K562 (cell line): ENCODE data around the gene CALR3. TPM values are rescaled to one million over a fixed set of nuclear protein-coding genes. Genes with fewer than 3 reads are reported as not detected.

Source experiments
- ATAC-seq: fragments of 200-7000 bp; cut with Tn5 transposase; 3 replicates; pipeline ENCODE4 v1.9.1; 2020; ENCODE audit warnings: moderate library complexity
- BruUV-seq: library from RNA; stranded (reverse); fragments of 400-500 nt; replicated peaks from 2 replicates; lab custom pipeline; 2021; lab: Mats Ljungman, UMichigan
- CTCF ChIA-PET: fragments of 300-600 bp; formaldehyde crosslinking; extraction: SDS; loops from one replicate; lab custom pipeline; 2021; ENCODE audit warnings: low intra/inter-chr PET ratio; lab: Yijun Ruan, JAX
- POLR2A ChIA-PET: fragments of 300-600, 350-650 bp; sonication (Branson Sonifier 250); formaldehyde crosslinking; extraction: SDS; loops from one replicate; lab custom pipeline; 2021; ENCODE audit warnings: antibody characterized with exemption, inconsistent platforms; lab: Yijun Ruan, JAX
- DNase-seq, 4 experiments: peaks; one replicate each; pipeline versions ENCODE4 v3.0.0 to v3.0.0-alpha.2; 2011 to 2018; ENCODE audit warnings: low spot score in 3 of 4, mixed read lengths in 3 of 4; ENCODE audit errors: extremely low read depth in 1 of 4
- FAIRE-seq: peaks from 2 replicates; lab custom pipeline; 2011; peaks lifted over from hg19 to GRCh38; lab: Jason Lieb, UNC
- H2AFZ ChIP-seq: 2 replicates; pipeline ENCODE4 v1.6.0; 2011; ENCODE audit warnings: low read depth, low read length, control low read depth, inconsistent platforms
- H3K27ac ChIP-seq: fragments of 200-600 bp; 3 replicates; pipeline ENCODE4 v1.8.0; 2011; ENCODE audit warnings: low read depth, mild to moderate bottlenecking, control low read depth, inconsistent platforms, low read length, moderate library complexity, mixed read lengths; ENCODE audit errors: extremely low read depth
- H3K27me3 ChIP-seq, 2 experiments: fragments of 300-600 bp in 1 of 2; 2 replicates in 1 of 2; 3 replicates in 1 of 2; pipeline versions ENCODE4 v1.6.0 to v1.8.0; 2011; ENCODE audit warnings: inconsistent platforms in 2 of 2, low read length in 2 of 2, mild to moderate bottlenecking in 1 of 2, mixed read lengths in 1 of 2, moderate library complexity in 1 of 2; ENCODE audit not compliant: control insufficient read depth in 2 of 2, insufficient read depth in 2 of 2
- H3K36me3 ChIP-seq: fragments of 300-600 bp; 3 replicates; pipeline ENCODE4 v1.8.0; 2011; ENCODE audit warnings: mild to moderate bottlenecking, low read length, inconsistent platforms; ENCODE audit not compliant: control insufficient read depth, insufficient read depth
- H3K4me1 ChIP-seq, 2 experiments: fragments of 200-600 bp in 1 of 2; replicated peaks in 1 of 2; 2 replicates in 1 of 2; 3 replicates in 1 of 2; pipeline versions ENCODE4 v1.5.1 to v1.8.0; 2011; ENCODE audit warnings: inconsistent platforms in 2 of 2, low read length in 2 of 2, mild to moderate bottlenecking in 1 of 2, mixed read lengths in 1 of 2, moderate library complexity in 1 of 2; ENCODE audit not compliant: control insufficient read depth in 2 of 2, insufficient read depth in 2 of 2
- H3K4me2 ChIP-seq: 2 replicates; pipeline ENCODE4 v1.6.1; 2011; ENCODE audit warnings: low read length, control low read depth, inconsistent platforms, mixed read lengths; ENCODE audit not compliant: insufficient read depth
- H3K4me3 ChIP-seq: fragments of 200-600 bp; sonication (generic), shearing (Covaris generic); 2 replicates; pipeline ENCODE4 v1.5.1; 2016; ENCODE audit warnings: control low read depth, inconsistent platforms
- H3K79me2 ChIP-seq: fragments of 200-600 bp; 3 replicates; pipeline ENCODE4 v1.8.0; 2011; ENCODE audit warnings: low read length, inconsistent platforms; ENCODE audit not compliant: control insufficient read depth, insufficient read depth
- H3K9ac ChIP-seq, 2 experiments: 2 replicates each; pipeline versions ENCODE4 v1.6.0 to v1.6.1; 2011; ENCODE audit warnings: low read depth in 2 of 2, low read length in 2 of 2, control low read depth in 1 of 2, inconsistent platforms in 1 of 2, mild to moderate bottlenecking in 1 of 2, mixed read lengths in 1 of 2; ENCODE audit not compliant: insufficient read depth in 1 of 2
- H3K9me1 ChIP-seq: one replicate; pipeline ENCODE4 v1.6.0; 2011; ENCODE audit warnings: inconsistent platforms, mild to moderate bottlenecking, low read length, moderate library complexity; ENCODE audit not compliant: control insufficient read depth, insufficient read depth
- H3K9me3 ChIP-seq: replicated peaks from 2 replicates; pipeline ENCODE4 v1.5.1; 2011; ENCODE audit warnings: low read depth, low read length, inconsistent platforms; ENCODE audit not compliant: control insufficient read depth, insufficient read depth
- H4K20me1 ChIP-seq: replicated peaks from 2 replicates; pipeline ENCODE4 v1.6.1; 2011; ENCODE audit warnings: low read length, inconsistent platforms, mixed read lengths; ENCODE audit not compliant: control insufficient read depth, insufficient read depth
- CLOCK ChIP-seq: fragments of 250-450 bp; sonication (Bioruptor Pico); IDR thresholded peaks from 2 replicates; pipeline ENCODE4 v1.4.0; 2020; ENCODE audit warnings: mild to moderate bottlenecking, moderate library complexity, borderline replicate concordance
- KAT8 ChIP-seq: fragments of 450-650 bp; IDR thresholded peaks from 2 replicates; pipeline ENCODE4 v1.6.1; 2016; ENCODE audit warnings: low read depth, mild to moderate bottlenecking
- KDM5B ChIP-seq: fragments of 200-600 bp; sonication (generic); IDR thresholded peaks from 2 replicates; pipeline ENCODE4 v1.6.1; 2012; ENCODE audit warnings: low read depth, mild to moderate bottlenecking, moderate library complexity, low read length, control low read depth, inconsistent platforms; ENCODE audit not compliant: insufficient replicate concordance
- POLR2G ChIP-seq: fragments of 200-400 bp; formaldehyde crosslinking; IDR thresholded peaks from 2 replicates; pipeline ENCODE4 v1.6.1; 2017; ENCODE audit warnings: low read depth, mild to moderate bottlenecking, antibody characterized with exemption, low read length, moderate library complexity
- RBFOX2 ChIP-seq: fragments of 200-400 bp; formaldehyde crosslinking; IDR thresholded peaks from 2 replicates; pipeline ENCODE4 v1.6.1; 2017; ENCODE audit warnings: low read depth, mild to moderate bottlenecking, low read length, moderate library complexity
- RBM25 ChIP-seq: fragments of 200-400 bp; formaldehyde crosslinking; IDR thresholded peaks from 2 replicates; pipeline ENCODE4 v1.6.1; 2018; ENCODE audit warnings: low read length, low read depth, moderate library complexity; ENCODE audit not compliant: severe bottlenecking
- SP2 ChIP-seq: IDR thresholded peaks from 2 replicates; pipeline ENCODE4 v1.6.1; 2011; ENCODE audit warnings: mild to moderate bottlenecking, low read depth, low read length, moderate library complexity; ENCODE audit not compliant: poor library complexity, severe bottlenecking; ENCODE audit errors: extremely low read depth
- STAT6 ChIP-seq: sonication (generic); formaldehyde crosslinking; IDR thresholded peaks from 2 replicates; pipeline ENCODE4 v1.8.1; 2023; ENCODE audit warnings: mild to moderate bottlenecking, missing genetic modification reagents
- ZNF717 ChIP-seq: fragments of 250-450 bp; sonication (Bioruptor Pico); IDR thresholded peaks from 2 replicates; pipeline ENCODE4 v1.5.0; 2021
- WGBS: fragments of 100-300 bp; shearing (Covaris generic); methylation state at CpG from one replicate; pipeline ENCODE4 v1.1.6; 2016; ENCODE audit warnings: low coverage, mixed read lengths; ENCODE audit not compliant: insufficient coverage; ENCODE audit errors: missing lambda C conversion rate; 5-methylcytosine and 5-hydroxymethylcytosine counted together
- in situ Hi-C: fragments of 300-500 bp; cut with MboI; formaldehyde crosslinking; loops from 4 replicates; pipeline ENCODE4 v1.15.0; 2018; ENCODE audit warnings: inconsistent platforms, mixed read lengths
- intact Hi-C: fragments of 100-400 bp; cut with micrococcal nuclease; formaldehyde crosslinking; loops from 2 replicates; pipeline ENCODE4 v1.14.2; 2022
- polyA plus RNA-seq, 8 experiments: library from polyadenylated mRNA; depleted of rRNA in 4 of 8; stranded (reverse) in 5 of 8; unstranded in 3 of 8; fragments of >200 nt; fragmentation: Nextera tagmentation in 2 of 8; fragmentation: Illumina TruSeq in 1 of 8; extraction: Ambion mirVana in 2 of 8; extraction: Trizol in 1 of 8; gene quantifications; 2 replicates each; pipeline versions ENCODE4 v1.2.1 to v1.2.3, GENCODE V29; 2011 to 2014; ENCODE audit warnings: inconsistent platforms in 1 of 8, missing spikeins in 1 of 8
- total RNA-seq, 7 experiments: library from RNA; depleted of rRNA in 6 of 7; stranded (reverse); fragments of >200 nt in 6 of 7; fragmentation: Illumina TruSeq in 2 of 7; extraction: Trizol in 2 of 7; gene quantifications; 2 replicates each; pipeline versions ENCODE4 v1.2.1 to v1.2.3, GENCODE V29; 2011 to 2021; ENCODE audit warnings: low replicate concordance in 1 of 7
- TF ChIP-seq, protein P1 (sequence below): fragments of 250-450 bp; sonication (Bioruptor Pico); IDR thresholded peaks from 2 replicates; pipeline ENCODE4 v1.9.0; 2021; ENCODE audit warnings: mild to moderate bottlenecking, inconsistent platforms
- TF ChIP-seq, protein P2 (sequence below): fragments of 200-400 bp; formaldehyde crosslinking; IDR thresholded peaks from 2 replicates; pipeline ENCODE4 v1.6.1; 2017; ENCODE audit warnings: mild to moderate bottlenecking, low read depth, low read length, moderate library complexity

The CALR3 gene
- total and polyA plus RNA-seq, 9 of the 15 experiments (the other 6 are each of a cell fraction or from before 2014, with no cell fraction given), result 0.15 to 0.41 (median 0.22) TPM; not detected in 4

DNA sequence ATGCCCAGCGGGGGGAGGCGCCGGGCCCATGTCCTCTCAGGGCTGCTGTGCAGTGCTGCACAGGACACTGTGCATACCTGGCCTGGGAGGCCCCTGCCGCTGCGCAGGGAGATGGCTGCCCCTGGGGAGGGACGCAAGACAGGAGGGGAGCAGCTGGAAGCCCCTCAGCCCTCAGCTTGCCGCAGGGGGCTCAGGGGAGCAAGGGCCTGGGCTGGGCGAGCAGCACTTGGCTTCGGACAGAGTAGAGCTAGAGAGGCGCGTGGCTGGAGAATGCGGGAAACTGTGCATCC is 35.4 kb upstream of the CALR3 start:
- POLR2A ChIA-PET, result interaction anchor here (0.6 kb wide), 1 partner anchor 58 kb away, joined by 3 read pairs; no protein-coding TSS in a partner anchor

More for the DNA sequence above, 35.4 kb upstream of the CALR3 start:
- FAIRE-seq (no peak), DNase-seq (peak in 1 of 4 experiments; percentile 7), ATAC-seq (no peak)
- Histone ChIP-seq H3K9ac (peak overlapping the region in 1 of 2 experiments; percentile 9; a peak in 1 of 4 replicates), H3K4me3 (no peak overlapping the region), H3K27me3 (no peaks in the 10 kb centered on the region), H4K20me1 (peaks cover 11% of the 10 kb centered on the region; the same call in 1 of the 2 replicates), H2AFZ (no peak overlapping the region), H3K9me3 (no peaks in the 10 kb centered on the region), H3K36me3 (peaks cover 99% of the 10 kb centered on the region; the same call in 2 of the 3 replicates), H3K9me1 (no peaks in the 10 kb centered on the region), H3K4me2 (no peak overlapping the region), H3K4me1 (peaks cover 0 to 23% of the 10 kb centered on the region in 2 experiments; a peak in 1 of 5 replicates), H3K27ac (no peak overlapping the region), H3K79me2 (peaks cover 8% of the 10 kb centered on the region)
- TF ChIP-seq, protein P1, sequence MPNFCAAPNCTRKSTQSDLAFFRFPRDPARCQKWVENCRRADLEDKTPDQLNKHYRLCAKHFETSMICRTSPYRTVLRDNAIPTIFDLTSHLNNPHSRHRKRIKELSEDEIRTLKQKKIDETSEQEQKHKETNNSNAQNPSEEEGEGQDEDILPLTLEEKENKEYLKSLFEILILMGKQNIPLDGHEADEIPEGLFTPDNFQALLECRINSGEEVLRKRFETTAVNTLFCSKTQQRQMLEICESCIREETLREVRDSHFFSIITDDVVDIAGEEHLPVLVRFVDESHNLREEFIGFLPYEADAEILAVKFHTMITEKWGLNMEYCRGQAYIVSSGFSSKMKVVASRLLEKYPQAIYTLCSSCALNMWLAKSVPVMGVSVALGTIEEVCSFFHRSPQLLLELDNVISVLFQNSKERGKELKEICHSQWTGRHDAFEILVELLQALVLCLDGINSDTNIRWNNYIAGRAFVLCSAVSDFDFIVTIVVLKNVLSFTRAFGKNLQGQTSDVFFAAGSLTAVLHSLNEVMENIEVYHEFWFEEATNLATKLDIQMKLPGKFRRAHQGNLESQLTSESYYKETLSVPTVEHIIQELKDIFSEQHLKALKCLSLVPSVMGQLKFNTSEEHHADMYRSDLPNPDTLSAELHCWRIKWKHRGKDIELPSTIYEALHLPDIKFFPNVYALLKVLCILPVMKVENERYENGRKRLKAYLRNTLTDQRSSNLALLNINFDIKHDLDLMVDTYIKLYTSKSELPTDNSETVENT (CRISPR knock-in tag), result no peak
- TF ChIP-seq RBFOX2 (0 out of 2 replicates have a peak, but pooled peaks have one; percentile 9), RBM25 (no peak), ZNF717 (CRISPR knock-in tag) (no peak), KAT8 (no peak), POLR2G (peak; percentile 30; the same call in 1 of the 2 replicates), STAT6 (no peak), SP2 (no peak), CLOCK (CRISPR knock-in tag) (no peak), KDM5B (no peak)
- TF ChIP-seq, protein P2, sequence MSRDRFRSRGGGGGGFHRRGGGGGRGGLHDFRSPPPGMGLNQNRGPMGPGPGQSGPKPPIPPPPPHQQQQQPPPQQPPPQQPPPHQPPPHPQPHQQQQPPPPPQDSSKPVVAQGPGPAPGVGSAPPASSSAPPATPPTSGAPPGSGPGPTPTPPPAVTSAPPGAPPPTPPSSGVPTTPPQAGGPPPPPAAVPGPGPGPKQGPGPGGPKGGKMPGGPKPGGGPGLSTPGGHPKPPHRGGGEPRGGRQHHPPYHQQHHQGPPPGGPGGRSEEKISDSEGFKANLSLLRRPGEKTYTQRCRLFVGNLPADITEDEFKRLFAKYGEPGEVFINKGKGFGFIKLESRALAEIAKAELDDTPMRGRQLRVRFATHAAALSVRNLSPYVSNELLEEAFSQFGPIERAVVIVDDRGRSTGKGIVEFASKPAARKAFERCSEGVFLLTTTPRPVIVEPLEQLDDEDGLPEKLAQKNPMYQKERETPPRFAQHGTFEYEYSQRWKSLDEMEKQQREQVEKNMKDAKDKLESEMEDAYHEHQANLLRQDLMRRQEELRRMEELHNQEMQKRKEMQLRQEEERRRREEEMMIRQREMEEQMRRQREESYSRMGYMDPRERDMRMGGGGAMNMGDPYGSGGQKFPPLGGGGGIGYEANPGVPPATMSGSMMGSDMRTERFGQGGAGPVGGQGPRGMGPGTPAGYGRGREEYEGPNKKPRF, result no peak
- intact Hi-C loops (no loop called here), in situ Hi-C loops (no loop called here)
- WGBS, result 97% methylated on average over 6 of the region's 12 CpGs
- CTCF ChIA-PET, result no interaction called here
- no TSS peak for BruUV-seq
